Head of caudate nucleus (tissue), 42 donors: ENCODE results near the gene DLG5.

Experiments
- DNase-seq, 42 donors: peaks; one replicate each; pipeline versions ENCODE4 v3.0.0 to v3.0.0-alpha.2; 2020 to 2021; ENCODE audit warnings: mixed read lengths in 7 of 42
- intact Hi-C: fragments of 100-400 bp; cut with DNase I; formaldehyde crosslinking; loops from one replicate; pipeline ENCODE4 v1.15.0; 2022

DLG5 gene

DNA sequence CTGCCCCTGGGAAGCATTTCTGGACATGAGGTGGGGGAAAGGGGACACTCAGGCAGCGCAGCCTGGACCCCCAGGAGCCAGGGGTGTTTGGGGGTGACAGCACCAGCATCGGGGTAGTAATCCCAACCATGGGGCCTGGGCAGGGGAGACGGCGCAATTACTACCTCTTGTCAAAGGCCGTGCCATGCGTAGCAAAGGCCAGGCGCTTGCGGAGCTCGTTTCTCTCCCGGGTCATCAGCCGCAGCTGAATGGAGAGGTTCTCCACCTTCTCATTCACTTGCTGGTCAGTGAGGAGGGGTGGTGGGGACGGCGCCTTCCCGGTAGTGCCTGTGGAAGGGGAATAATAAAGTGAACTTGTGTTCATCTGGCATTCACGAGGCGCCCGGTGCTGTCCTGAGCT is 70.0 kb downstream of the DLG5 start:
- intact Hi-C loops: no loop called here
- DNase-seq: no peak

DNA sequence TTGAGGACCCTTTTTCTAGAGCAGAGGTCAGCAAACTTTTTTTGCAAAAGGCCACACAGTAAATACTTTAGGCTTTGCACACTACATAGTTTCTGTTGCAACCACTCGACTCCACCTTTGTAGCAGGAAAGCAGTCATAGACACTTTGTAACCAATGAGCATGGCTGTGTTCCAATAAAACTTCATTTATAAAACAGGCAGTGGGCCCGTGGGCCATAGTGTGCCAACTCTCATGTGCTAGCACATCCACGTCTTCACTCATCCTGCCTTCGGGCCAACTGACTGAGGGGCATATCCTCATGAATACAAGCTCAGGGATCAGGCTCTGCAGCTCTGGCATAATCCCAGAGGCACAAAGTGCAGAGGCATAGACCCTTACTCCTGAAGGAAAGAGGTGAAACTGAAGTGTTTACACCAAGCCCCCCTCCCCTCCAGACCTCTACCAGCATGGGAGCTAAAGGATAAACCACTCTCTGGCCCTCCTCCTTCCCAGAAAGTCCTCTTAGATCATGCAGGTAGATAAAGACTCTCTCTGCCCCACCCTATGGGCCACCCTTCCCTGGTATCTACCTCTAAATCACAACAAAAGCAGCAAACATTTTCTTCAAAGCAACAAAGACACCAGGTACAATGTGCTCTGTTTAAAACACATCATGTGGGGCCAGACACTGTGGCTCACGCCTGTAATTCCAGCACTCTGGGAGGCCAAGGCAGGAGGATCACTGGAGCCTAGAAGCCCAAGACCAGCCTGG is 71.0 kb downstream of the DLG5 start:
- intact Hi-C loops: no loop called here
- DNase-seq: no peak

DNA sequence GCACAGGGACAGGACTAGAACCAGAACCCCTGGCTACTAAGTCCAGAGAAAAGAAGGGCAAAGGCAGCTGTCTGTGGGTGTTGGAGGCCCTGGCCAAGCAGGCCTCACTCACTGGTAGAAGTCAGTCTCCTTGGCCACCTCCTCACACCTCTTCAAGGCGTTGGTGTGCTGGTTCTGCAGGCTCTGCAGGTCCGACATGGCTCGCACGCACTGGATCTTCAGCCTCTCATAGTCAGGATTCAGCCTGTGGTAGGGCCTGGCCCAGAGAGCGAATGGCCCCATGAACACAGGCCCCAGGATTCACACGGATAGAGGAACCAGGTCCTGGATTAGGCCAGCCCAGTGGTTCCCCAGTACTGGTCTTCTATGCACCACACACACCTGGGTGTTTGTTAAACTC is 72.4 kb downstream of the DLG5 start:
- no peak for DNase-seq
- intact Hi-C loops: no loop called here

DNA sequence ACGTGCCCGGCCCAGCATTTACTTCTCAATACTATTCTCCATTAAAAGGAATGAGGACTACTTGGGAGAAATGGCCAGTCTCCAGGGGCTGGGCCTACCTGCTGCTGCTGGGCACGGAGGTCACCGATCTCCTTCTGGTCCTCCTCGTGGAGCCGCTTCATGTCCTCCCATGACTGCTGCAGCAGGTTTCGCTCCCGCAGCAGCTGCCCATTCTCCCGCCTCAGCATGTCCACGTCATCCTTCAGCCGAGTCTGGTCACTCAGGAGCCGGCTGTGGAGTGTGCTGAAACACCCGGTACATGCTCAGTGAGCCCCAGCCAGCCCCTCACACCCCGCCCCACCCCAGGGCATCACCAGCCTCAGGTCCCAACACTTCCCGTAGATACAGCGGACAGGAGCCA is 73.3 kb downstream of the DLG5 start:
- intact Hi-C loops: no loop called here
- DNase-seq: no peak

DNA sequence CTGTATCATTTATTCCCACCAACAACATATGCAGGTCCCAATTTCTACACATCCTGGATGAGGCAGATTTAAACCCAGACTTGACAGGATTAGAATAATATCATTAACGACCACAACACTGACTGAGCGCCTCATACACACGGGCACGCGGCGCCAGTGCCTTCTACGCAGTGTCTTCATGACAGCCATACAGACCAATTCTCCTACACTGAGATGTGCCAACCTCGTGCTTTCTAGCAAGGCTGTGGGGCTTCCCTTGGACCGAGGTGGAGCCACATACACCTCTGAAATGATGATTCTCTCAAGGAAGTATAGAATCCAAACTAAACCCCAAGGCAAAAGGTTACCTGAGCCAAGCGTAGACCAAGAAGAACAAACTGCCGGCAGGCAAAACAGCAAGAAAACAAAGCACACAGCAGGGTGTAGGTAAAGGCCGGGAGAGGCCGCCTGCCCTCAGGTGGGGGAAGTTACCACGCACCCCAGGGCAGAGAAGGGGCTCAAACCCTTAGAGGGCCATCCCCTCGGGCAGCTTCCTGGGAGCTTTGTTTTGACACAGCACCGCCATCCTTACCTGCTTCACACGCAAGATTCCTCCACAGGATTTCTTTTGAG is 75.8 kb downstream of the DLG5 start:
- DNase-seq: no peak
- intact Hi-C loops: no loop called here

DNA sequence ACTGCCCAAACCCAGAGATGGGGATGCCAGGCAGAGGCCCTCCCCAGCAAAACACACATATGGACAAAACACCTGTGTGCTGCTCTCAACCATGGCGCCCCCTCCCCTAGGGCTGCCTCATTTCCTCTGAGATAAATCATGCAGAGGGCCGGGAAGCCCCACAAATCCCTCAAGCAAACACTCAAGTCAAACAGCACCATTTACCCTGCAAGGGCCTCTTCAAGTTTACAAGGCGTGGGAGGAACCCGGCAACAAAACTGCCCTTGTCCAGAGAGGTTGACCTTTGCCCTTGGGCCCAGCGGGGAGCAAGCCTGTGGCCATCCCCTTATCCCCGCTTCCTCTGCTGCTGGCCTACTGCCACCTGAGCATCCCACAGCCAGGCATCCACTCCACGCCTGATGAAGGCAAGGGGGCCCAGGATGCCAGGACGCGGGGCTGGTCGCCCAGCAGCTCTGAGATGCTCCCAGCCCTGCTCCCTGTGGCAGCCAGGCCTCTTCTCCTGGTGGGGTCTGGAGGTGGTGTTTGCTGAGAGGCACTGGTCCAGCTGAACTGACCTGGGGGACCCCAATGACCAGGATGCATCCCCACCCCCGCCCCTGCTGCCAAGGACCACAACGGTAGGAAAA is 77.4 kb downstream of the DLG5 start:
- DNase-seq: no peak
- intact Hi-C loops: loop anchor here (5.0 to 10.0 kb wide), 3 partner anchors 78 to 176 kb away; partner anchors contain the start of genes DLG5 and POLR3A

DNA sequence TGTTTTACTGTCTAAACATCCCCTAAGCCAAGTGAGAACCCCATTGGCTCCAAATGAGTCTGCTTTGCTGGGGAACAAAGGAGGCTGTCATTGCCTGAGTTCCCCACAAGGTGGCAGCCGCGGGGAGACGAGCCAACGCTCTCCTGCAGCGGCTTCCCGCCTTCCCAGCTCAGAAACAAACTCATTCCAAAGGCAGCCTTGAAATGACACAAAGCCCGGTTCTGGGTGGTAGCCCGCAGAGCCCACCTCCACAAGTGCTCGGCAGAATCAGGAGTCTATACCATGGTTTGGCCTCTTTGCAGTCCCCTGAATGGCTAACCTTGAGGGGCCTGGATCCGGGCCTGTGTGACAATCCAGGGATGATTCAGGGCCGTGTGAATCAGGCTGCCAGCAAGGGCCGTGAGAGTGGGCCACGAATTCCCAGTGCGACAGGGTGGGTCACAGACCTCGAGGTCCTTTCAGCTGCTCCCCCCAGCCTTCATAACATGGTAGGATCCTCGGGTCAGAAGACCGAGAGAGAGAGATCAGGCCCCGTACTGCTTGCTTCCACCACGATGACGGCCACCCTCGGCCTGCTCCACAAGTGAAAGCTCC is 79.7 kb downstream of the DLG5 start:
- peak; percentile 60 to 95 (median 89) for DNase-seq
- intact Hi-C loops: loop anchor here (5.0 to 10.0 kb wide), 3 partner anchors 80 to 178 kb away; partner anchors contain the start of genes DLG5 and POLR3A

DNA sequence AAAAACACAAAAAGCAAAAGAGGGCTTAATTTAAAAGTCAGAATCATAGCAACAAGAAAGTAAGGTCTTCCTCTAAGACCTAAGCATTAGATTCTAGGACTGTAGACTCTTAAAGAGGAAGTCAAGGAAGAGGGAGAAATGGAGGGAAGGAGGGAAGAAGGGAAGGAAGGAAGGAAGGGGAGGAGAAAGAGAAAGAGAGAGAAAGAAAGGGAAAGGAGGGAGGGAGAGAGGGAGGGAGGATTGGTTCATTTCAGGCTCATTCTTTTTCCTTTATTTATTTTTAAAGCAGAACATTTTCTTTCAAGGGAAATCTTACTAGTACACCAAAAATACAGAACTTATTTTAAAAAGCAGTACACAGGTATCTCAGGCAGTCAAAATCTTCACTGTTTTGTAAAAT is 81.1 kb downstream of the DLG5 start:
- no peak for DNase-seq
- intact Hi-C loops: loop anchor here (5.0 to 10.0 kb wide), 3 partner anchors 82 to 179 kb away; partner anchors contain the start of genes DLG5 and POLR3A

DNA sequence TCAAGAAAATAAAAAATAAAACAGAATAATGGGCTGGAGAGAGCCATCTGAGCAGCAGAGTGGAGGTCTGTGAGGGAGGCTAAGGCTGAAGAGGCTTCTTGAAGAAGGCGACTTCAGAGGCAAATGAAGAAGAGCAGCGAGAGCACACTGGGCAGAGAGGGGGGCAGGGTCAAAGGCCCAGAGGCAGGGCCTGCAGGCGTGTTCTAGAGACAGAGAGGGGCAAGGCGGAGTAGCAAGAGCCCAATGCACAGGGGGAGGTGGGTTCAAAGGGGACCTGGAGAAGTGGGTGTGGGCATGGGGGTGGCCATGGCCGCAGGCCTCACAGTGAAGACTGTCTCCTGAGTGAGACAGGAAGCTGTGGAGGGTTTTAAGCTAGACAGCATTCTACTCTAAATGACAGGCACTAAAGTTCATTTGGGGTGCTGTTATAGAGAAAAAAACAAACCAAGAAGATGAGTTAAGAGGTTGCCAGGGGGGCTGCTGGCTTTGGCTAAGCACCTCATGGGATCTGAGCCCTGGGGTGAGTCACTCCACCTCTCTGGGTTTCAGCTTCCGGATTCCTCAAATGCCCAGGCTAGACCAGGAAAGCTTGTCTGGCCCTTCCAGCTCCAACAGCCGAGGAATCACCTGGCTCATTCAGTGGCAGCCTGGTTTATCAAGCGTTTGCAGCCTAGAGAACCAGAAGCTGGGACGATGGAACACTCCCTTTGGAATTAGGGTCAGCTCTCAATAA is 81.7 kb downstream of the DLG5 start:
- intact Hi-C loops: loop anchor here (5.0 to 10.0 kb wide), 3 partner anchors 82 to 180 kb away; partner anchors contain the start of genes DLG5 and POLR3A
- DNase-seq: no peak

DNA sequence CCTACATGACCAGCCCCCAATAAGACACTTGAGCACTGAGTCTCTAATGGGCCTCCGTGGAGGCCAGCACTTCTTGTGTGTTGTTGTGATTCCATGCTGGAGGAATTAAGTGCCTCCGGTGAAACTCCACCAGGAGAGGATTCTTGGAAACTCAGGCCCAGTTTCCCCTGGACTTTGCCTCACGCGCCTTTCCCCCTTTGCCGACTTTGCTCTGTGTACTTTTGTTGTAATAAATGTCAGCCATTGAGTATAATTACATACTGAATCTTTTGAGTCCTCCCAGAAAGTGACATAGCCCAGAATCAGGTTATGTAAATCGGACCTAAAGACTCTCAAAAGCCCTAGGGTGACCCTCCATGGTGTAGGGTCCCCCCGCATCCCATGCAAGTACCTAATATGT is 82.4 kb downstream of the DLG5 start:
- DNase-seq: no peak
- intact Hi-C loops: loop anchor here (10.0 kb wide), 1 partner anchor 181 kb away; the partner anchor contains the start of gene POLR3A

DNA sequence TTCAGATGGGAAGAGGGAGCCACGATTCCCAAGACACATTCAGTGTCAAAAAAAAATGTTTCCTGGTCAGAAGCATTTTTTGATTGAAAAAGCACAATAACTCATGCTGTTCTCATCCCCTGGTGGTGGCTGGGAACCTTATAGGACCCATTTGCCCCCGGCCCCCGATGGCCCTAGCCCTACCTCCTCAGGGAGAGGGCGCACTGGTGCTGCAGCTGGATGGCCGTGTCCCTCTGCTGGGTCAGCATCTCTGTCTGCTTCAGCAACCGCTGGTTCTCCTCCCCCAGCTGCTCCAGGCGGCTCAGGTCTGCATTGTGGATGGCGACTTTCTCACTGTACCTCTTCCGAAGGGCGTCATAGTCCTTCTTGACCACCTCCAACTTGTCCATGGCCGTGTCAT is 83.3 kb downstream of the DLG5 start:
- intact Hi-C loops: loop anchor here (10.0 kb wide), 1 partner anchor 182 kb away; the partner anchor contains the start of gene POLR3A
- no peak for DNase-seq

DNA sequence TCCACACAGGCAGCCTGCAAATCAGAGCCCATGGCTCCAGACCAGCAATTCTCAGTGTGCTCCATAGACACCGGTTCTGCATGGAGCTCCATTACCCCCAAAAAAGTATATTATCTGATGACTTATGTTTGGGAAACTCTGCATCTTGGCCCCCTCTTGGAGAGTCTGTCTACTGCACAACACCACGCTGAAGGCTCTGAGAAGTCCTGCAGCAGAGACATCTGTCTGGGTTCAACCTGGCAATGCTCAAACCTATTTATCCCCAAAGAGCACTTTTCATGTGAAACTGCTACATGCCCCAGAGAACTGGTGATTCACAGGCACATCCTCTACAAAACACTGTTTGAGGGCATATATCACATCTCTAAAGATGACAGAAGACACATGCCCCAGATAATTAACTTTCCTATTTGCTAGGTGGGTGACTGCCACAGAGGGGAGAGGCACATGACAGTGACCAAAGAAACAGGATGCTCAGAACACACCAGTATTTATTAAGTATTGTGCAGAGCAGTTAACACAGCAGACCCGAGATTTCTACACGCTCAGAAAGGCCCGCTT is 83.8 kb downstream of the DLG5 start:
- intact Hi-C loops: loop anchor here (10.0 kb wide), 1 partner anchor 182 kb away; the partner anchor contains the start of gene POLR3A
- no peak for DNase-seq

DNA sequence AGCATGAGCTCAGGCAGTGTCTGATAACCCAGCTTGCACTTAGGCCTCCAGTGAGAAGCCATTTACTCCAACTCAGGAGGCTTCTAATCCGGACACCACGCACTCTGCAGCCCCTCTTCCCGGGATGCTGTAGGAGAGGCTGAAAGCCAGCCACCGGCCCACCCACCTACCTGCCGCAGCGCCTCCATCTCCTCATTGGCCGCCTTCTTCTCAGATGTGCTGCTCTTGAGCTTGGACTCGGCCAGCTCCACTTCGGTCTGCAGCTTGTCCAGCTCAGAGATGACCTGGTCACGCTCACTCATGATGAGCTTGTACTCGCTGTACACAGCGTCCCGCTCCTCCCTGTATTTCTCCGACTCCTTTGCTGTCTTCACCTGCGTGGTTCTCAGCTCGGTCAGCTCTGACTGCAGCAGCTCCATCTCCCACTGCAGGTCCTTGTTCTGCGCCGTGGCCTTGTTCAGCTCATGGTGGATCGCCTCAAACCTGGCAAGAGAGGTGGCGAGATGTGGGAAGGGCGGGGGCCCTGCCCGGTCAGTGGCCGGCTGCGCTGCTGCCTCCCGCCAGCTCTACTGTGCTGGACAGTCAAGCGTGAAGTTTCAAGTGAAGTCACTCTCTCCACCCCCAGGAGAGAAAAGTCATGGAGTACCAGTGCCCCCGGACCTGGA is 84.7 kb downstream of the DLG5 start:
- intact Hi-C loops: loop anchor here (10.0 kb wide), 1 partner anchor 183 kb away; the partner anchor contains the start of gene POLR3A
- no peak for DNase-seq

DNA sequence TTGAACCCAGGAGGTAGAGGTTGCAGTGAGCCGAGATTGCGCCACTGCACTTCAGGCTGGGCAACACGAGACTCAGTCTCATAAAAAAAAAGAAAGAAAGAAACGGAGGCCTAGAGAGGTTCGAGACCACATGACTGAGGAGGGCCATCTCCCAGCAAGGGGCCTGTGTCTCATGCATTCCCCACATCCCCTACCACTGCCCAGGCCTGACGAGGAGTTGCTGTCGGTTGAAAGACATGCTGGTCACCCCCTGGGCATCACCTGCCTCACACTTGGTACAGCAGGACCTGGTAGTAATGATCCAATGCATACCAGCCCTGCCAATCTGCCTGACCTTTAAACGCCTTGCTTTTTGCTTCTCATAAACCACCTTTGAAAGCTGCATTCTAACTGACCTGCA is 85.9 kb downstream of the DLG5 start:
- DNase-seq: no peak
- intact Hi-C loops: loop anchor here (10.0 kb wide), 1 partner anchor 184 kb away; the partner anchor contains the start of gene POLR3A

DNA sequence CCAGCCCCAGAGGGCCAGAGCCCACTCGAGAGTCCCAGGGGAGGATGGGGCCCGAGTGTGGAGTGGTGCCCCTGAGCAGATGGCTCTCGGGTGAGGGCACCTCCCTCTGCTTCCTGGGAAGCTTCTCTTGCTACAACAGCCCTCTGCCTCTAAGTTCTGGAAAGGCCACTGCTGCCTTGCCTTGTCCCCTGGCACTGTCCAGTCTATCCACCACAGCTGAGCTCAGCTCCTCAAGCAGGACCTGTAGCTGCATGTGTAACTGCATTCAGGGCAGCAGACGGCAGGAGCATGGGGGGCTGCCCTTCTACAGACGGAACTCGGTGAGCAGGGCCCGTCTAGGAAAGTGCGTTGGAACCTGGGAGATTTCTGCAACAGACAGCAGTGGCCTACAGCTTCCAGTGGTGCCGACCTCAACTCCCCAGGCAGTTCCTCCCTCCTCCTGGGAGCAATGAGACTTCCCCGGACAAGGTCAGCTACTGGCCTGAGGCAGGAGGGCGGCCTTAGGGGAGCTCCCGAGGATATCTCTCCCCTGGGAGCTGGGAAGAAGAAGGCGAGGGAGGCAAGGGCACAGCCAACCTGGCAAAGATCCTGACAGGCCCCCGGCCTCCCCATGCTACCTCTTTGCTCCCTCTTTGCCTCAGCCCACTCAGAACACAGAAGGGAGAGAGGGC is 88.5 kb downstream of the DLG5 start:
- intact Hi-C loops: no loop called here
- no peak for DNase-seq

DNA sequence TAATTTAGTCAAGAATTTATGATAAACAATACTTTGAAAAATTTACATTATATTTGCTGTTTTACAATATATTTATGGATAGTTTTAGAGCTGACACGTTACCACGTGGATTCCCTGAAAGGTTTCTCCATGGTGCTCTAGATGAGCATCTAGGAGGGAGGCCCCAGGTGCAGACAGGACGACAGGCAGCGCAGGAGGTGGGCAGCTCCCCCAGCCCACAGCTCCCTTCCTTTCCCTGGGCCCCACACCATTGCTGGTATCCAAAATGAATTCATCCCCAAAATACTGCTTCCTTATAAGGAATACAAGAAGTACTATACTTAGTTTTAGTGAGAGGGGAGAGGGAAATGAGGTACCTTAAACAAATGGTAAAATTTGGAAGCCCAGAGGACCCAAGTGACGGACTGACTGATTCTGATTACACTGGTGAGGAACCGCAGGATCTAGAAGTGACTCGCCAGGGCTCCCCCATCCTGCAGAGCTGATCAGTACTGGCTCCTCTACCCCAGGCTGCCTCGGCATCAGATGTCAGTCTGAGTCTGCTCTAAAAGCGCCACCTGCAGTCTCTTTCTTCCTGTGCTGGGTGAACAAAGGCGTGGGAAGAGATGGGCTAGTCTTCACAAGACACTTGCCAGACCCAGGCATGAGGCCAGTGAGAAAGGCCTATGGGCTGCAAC is 89.2 kb downstream of the DLG5 start:
- intact Hi-C loops: no loop called here
- DNase-seq: peak in 2 of 42 donors; percentile 20 to 29
